Left renal pelvis (tissue), 4 donors: Measurements from ENCODE around the gene FRG2B. TPM values are rescaled to one million over a fixed set of nuclear protein-coding genes. Genes with fewer than 3 reads are reported as not detected.
"Not testable (repeated sequence)": the region's sequence is repeated elsewhere in the genome, so short reads cannot be mapped to it uniquely, and the experiment has no call there.

Experiments used
- DNase-seq, 4 donors: peaks; one replicate each; pipeline ENCODE4 v3.0.0-alpha.2; 2013; ENCODE audit warnings: low read depth in 4 of 4, low spot score in 3 of 4
- polyA plus RNA-seq, 4 donors: library from polyadenylated mRNA; unstranded; fragments of 120-200 nt; gene quantifications; one replicate each; pipeline ENCODE4 v1.2.1, GENCODE V29; 2013; ENCODE audit not compliant: insufficient read length in 4 of 4

The FRG2B gene
- not detected for polyA plus RNA-seq

- not testable (repeated sequence) for DNase-seq
Measured at GRCh38 chr10:133626695-133627094, at the start of gene FRG2B. TSS of gene FRG2B (minus strand) at chr10:133626795. CDS start at chr10:133626742, 53 bp downstream.

- not testable (repeated sequence) for DNase-seq
Measured at GRCh38 chr10:133667446-133667845, 40.9 kb upstream of the FRG2B start.

GRCh38 chr10:133663544-133664160 lies 37.1 kb upstream of the FRG2B start:
- not testable (repeated sequence) for DNase-seq

- DNase-seq: not testable (repeated sequence)
Measured at GRCh38 chr10:133661122-133661521, 34.5 kb upstream of the FRG2B start.

GRCh38 chr10:133660516-133660915 lies 33.9 kb upstream of the FRG2B start:
- not testable (repeated sequence) for DNase-seq

GRCh38 chr10:133657276-133657675 lies 30.7 kb upstream of the FRG2B start:
- DNase-seq: not testable (repeated sequence)

- not testable (repeated sequence) for DNase-seq
Measured at GRCh38 chr10:133648872-133649455, 22.4 kb upstream of the FRG2B start.

- DNase-seq: not testable (repeated sequence)
Measured at GRCh38 chr10:133647075-133647748, 20.6 kb upstream of the FRG2B start.

GRCh38 chr10:133637846-133638235 lies 11.2 kb upstream of the FRG2B start:
- DNase-seq: not testable (repeated sequence)

- not testable (repeated sequence) for DNase-seq
Measured at GRCh38 chr10:133637202-133637845, 10.7 kb upstream of the FRG2B start.

GRCh38 chr10:133630723-133631249 lies 4.2 kb upstream of the FRG2B start:
- DNase-seq: not testable (repeated sequence)

GRCh38 chr10:133622544-133622943 lies 4.1 kb downstream of the FRG2B start:
- DNase-seq: not testable (repeated sequence)

- no peak for DNase-seq
Measured at GRCh38 chr10:133618851-133619250, 7.7 kb downstream of the FRG2B start.

GRCh38 chr10:133617196-133617595 lies 9.4 kb downstream of the FRG2B start:
- DNase-seq: no peak

- no peak for DNase-seq
Measured at GRCh38 chr10:133616371-133617130, 10.0 kb downstream of the FRG2B start.

GRCh38 chr10:133614830-133615580 lies 11.6 kb downstream of the FRG2B start:
- no peak for DNase-seq

- no peak for DNase-seq
Measured at GRCh38 chr10:133613699-133614098, 12.9 kb downstream of the FRG2B start.

- no peak for DNase-seq
Measured at GRCh38 chr10:133611079-133611478, 15.5 kb downstream of the FRG2B start.

GRCh38 chr10:133608855-133609254 lies 17.7 kb downstream of the FRG2B start:
- DNase-seq: no peak

- DNase-seq: not testable (repeated sequence)
Measured at GRCh38 chr10:133603434-133603833, 23.2 kb downstream of the FRG2B start.
